Kidney (tissue), 14 donors: ENCODE data around the gene TRMT44. TPM values are rescaled to one million over a fixed set of nuclear protein-coding genes. Genes with fewer than 3 reads are reported as not detected.
"Not testable (repeated sequence)": the region's sequence is repeated elsewhere in the genome, so short reads cannot be mapped to it uniquely, and the experiment has no call there.

Experiments used
- DNase-seq, 5 donors: peaks; one replicate each; pipeline ENCODE4 v3.0.0-alpha.2; 2013 to 2020
- FAIRE-seq: peaks from 2 replicates; lab custom pipeline; 2012; peaks lifted over from hg19 to GRCh38; lab: Jason Lieb, UNC
- H3K27ac ChIP-seq, 2 donors: one replicate each; pipeline ENCODE4 v1.7.0; 2013; ENCODE audit warnings: low read depth in 2 of 2, low read length in 2 of 2, inconsistent platforms in 1 of 2
- H3K27me3 ChIP-seq: one replicate; pipeline ENCODE4 v1.7.1; 2013; ENCODE audit warnings: low read length, inconsistent platforms; ENCODE audit not compliant: control insufficient read depth, insufficient read depth
- H3K36me3 ChIP-seq, 3 donors: one replicate each; pipeline versions ENCODE4 v1.7.0 to v1.7.1; 2013; ENCODE audit warnings: low read length in 3 of 3, control low read depth in 1 of 3, inconsistent platforms in 1 of 3; ENCODE audit not compliant: insufficient read depth in 3 of 3, control insufficient read depth in 2 of 3
- H3K4me1 ChIP-seq, 3 donors: one replicate each; pipeline versions ENCODE4 v1.7.0 to v1.7.1; 2013; ENCODE audit warnings: low read length in 3 of 3, inconsistent platforms in 1 of 3, low read depth in 1 of 3; ENCODE audit not compliant: control insufficient read depth in 2 of 3, insufficient read depth in 2 of 3
- H3K4me3 ChIP-seq, 3 donors: one replicate each; pipeline versions ENCODE4 v1.7.0 to v1.8.1; 2013; ENCODE audit warnings: low read length in 3 of 3, control low read depth in 1 of 3, inconsistent platforms in 1 of 3
- H3K9ac ChIP-seq, 3 donors: one replicate each; pipeline versions ENCODE4 v1.7.0 to v1.7.1; 2013; ENCODE audit warnings: low read length in 3 of 3, control low read depth in 1 of 3, inconsistent platforms in 1 of 3
- H3K9me3 ChIP-seq, 3 donors: one replicate each; pipeline versions ENCODE4 v1.7.0 to v1.7.1; 2013; ENCODE audit warnings: low read length in 3 of 3, control low read depth in 1 of 3, inconsistent platforms in 1 of 3; ENCODE audit not compliant: control insufficient read depth in 2 of 3, insufficient read depth in 1 of 3
- intact Hi-C: fragments of 100-400 bp; cut with DNase I; formaldehyde crosslinking; loops from one replicate; pipeline ENCODE4 v1.11.1; 2022
- polyA plus RNA-seq: library from polyadenylated mRNA; stranded (reverse); fragments of 350-450 nt; fragmentation: Illumina TruSeq; extraction: RNeasy Lipid Tissue Mini Kit (QIAGEN cat#74804); gene quantifications from one replicate; pipeline ENCODE4 v1.2.3, GENCODE V29; 2014; ENCODE audit warnings: low read depth, low replicate concordance; ENCODE audit not compliant: insufficient read depth
- total RNA-seq: library from RNA; stranded (reverse); fragmentation: NEBNext Ultra II Directional; extraction: Animal tissue kit (Norgen Biotek cat#: 25700); gene quantifications from one replicate; pipeline ENCODE4 v1.2.1, GENCODE V29; 2021
- TF ChIP-seq, protein P1 (sequence below): IDR thresholded peaks from 3 replicates; pipeline ENCODE4 v1.5.1; 2012; ENCODE audit warnings: mild to moderate bottlenecking, moderate library complexity, borderline replicate concordance; ENCODE audit not compliant: insufficient read depth; ENCODE audit errors: extremely low read depth
- donor health status: control.
- donor health status: control.
- donor health status: control.
- donor health status: control.
- donor health status: control.
- donor health status: DM: yes; HTN: yes; CAD: no.
- donor health status: Normal renal cell carcinoma (clear cell type).

Gene TRMT44
- total and polyA plus RNA-seq, 2 donors from 2014 or later: 5.1 to 20.1 TPM

DNA sequence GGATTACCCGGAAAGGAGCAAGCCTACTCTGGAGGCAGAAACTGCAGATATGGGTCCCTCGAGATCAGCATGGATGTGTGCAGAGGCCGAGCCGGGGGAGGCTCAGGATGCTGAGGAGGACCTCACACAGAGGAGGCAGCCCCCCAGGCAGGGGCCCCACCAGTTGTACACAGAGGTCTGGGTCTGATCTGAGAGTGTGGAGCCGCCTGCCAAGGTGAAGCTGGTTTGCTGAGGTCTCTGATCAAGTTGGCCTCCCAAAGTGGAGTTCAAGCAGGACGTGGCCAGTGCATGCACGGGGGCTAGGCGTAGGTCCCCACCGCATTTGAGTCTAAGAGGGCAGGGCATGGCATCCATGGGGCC lies 35.1 kb upstream of the TRMT44 start:
- intact Hi-C loops: loop anchor here (10.0 kb wide), 1 partner anchor 161 kb away; no protein-coding TSS in a partner anchor
- Histone ChIP-seq H3K4me3 (no peak overlapping the region), H3K9ac (no peak overlapping the region), H3K9me3 (no peaks in the 10 kb centered on the region), H3K36me3 (peaks cover 2 to 30% (median 8%) of the 10 kb centered on the region in 3 donors), H3K27me3 (no peaks in the 10 kb centered on the region), H3K4me1 (peaks cover 0 to 11% (median 0%) of the 10 kb centered on the region in 3 donors), H3K27ac (no peak overlapping the region)
- FAIRE-seq (no peak), DNase-seq (no peak)
- TF ChIP-seq, protein P1, sequence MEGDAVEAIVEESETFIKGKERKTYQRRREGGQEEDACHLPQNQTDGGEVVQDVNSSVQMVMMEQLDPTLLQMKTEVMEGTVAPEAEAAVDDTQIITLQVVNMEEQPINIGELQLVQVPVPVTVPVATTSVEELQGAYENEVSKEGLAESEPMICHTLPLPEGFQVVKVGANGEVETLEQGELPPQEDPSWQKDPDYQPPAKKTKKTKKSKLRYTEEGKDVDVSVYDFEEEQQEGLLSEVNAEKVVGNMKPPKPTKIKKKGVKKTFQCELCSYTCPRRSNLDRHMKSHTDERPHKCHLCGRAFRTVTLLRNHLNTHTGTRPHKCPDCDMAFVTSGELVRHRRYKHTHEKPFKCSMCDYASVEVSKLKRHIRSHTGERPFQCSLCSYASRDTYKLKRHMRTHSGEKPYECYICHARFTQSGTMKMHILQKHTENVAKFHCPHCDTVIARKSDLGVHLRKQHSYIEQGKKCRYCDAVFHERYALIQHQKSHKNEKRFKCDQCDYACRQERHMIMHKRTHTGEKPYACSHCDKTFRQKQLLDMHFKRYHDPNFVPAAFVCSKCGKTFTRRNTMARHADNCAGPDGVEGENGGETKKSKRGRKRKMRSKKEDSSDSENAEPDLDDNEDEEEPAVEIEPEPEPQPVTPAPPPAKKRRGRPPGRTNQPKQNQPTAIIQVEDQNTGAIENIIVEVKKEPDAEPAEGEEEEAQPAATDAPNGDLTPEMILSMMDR: no peak

DNA sequence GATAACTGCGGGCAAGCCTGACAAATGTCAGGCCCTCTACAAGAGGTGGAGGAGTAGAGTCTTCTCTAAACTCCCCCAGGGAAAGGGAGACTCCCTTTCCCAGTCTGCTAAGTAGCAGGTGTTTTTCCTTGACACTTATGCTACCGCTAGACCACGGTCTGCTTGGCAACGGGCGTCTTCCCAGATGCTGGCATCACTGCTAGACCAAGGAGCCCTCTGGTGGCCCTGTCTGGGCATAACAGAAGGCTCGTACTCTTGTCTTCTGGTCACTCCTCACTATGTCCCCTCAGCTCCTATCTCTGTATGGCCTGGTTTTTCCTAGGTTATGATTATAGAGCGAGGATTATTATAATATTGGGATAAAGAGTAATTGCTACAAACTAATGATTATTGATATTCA lies 33.7 kb upstream of the TRMT44 start:
- not testable (repeated sequence) for H3K4me3 ChIP-seq, FAIRE-seq, DNase-seq, H3K4me1 ChIP-seq, H3K27ac ChIP-seq, H3K9ac ChIP-seq, H3K27me3 ChIP-seq, H3K9me3 ChIP-seq
- H3K36me3 ChIP-seq: peaks cover 2 to 30% (median 8%) of the 10 kb centered on the region in 3 donors
- TF ChIP-seq, protein P1: peak; percentile 32
- intact Hi-C loops: loop anchor here (10.0 kb wide), 1 partner anchor 162 kb away; no protein-coding TSS in a partner anchor

DNA sequence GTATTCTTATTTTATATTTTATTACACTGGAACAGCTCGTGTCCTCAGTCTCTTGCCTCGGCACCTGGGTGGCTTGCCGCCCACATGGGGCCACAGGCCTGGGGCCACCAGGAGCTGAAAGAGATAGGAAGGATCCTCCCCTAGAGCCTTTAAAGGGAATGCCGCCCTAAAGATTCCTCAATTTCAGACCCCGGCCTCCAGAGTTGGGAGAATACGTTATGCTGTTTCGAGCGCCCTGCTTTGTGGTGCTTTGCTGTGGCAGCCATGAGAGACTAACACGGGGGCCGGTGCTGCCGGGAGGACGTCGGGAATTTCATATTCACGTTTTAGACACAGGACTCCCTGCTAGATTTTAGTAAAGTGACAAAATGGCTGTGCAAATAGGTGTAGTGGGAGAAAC lies 33.3 kb upstream of the TRMT44 start:
- no peaks in the 10 kb centered on the region for H3K9me3 ChIP-seq
- TF ChIP-seq, protein P1: no peak
- H3K4me3 ChIP-seq: no peak overlapping the region
- no peaks in the 10 kb centered on the region for H3K27me3 ChIP-seq
- no peak overlapping the region for H3K27ac ChIP-seq
- no peak for FAIRE-seq
- peaks cover 0 to 3% (median 0%) of the 10 kb centered on the region in 3 donors for H3K4me1 ChIP-seq
- intact Hi-C loops: loop anchor here (10.0 kb wide), 1 partner anchor 163 kb away; no protein-coding TSS in a partner anchor
- no peak overlapping the region for H3K9ac ChIP-seq
- H3K36me3 ChIP-seq: peaks cover 2 to 30% (median 9%) of the 10 kb centered on the region in 3 donors
- DNase-seq: no peak

DNA sequence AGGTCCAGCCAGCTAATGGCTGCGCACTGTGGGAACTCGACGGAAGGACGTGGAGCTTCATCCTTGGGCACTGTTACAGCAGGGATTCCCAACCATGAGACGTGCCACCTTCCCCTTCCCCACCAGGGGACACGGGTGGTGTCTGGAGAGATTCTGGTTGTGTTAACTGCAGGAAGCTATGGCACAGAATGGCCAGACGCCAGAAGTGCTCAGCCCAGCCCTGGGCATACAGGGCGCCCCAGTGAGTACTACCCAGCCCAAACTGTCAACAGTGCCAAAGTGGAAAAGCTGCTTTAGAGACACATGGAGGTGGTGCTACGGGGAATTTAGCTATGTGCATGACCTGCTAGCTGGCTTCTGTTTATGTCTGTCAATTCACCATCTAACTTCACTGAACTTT lies 32.8 kb upstream of the TRMT44 start:
- H3K4me3 ChIP-seq: no peak overlapping the region
- H3K9me3 ChIP-seq: no peaks in the 10 kb centered on the region
- TF ChIP-seq, protein P1: no peak
- H3K36me3 ChIP-seq: peaks cover 2 to 30% (median 11%) of the 10 kb centered on the region in 3 donors
- no peak overlapping the region for H3K27ac ChIP-seq
- FAIRE-seq (no peak), DNase-seq (no peak)
- H3K9ac ChIP-seq: no peak overlapping the region
- no peaks in the 10 kb centered on the region for H3K27me3 ChIP-seq
- intact Hi-C loops: loop anchor here (10.0 kb wide), 1 partner anchor 163 kb away; no protein-coding TSS in a partner anchor
- H3K4me1 ChIP-seq: no peaks in the 10 kb centered on the region
